HepG2 (cell line): ENCODE measurements around the gene MISP3. TPM values are rescaled to one million over a fixed set of nuclear protein-coding genes. Genes with fewer than 3 reads are reported as not detected.

ENCODE experiments used
- ATAC-seq: fragments of 200-7000 bp; cut with Tn5 transposase; 3 replicates; pipeline ENCODE4 v1.9.1; 2020; ENCODE audit warnings: mild to moderate bottlenecking, moderate library complexity
- BruUV-seq: library from RNA; stranded (reverse); fragments of 400-500 nt; replicated peaks from 2 replicates; lab custom pipeline; 2021; lab: Mats Ljungman, UMichigan
- CTCF ChIA-PET: fragments of 300-600 bp; formaldehyde crosslinking; extraction: SDS; loops from one replicate; lab custom pipeline; 2021; ENCODE audit warnings: low total read pairs, inconsistent platforms, low intra/inter-chr PET ratio; lab: Yijun Ruan, JAX
- POLR2A ChIA-PET: fragments of 350-600 bp; sonication (Branson Sonifier 250); formaldehyde crosslinking; loops from one replicate; lab custom pipeline; 2020; ENCODE audit warnings: antibody characterized with exemption, inconsistent platforms; lab: Yijun Ruan, JAX
- DNase-seq: peaks from one replicate; pipeline ENCODE4 v3.0.0-alpha.2; 2015; ENCODE audit warnings: low spot score
- FAIRE-seq: peaks from 3 replicates; lab custom pipeline; 2011; peaks lifted over from hg19 to GRCh38; lab: Jason Lieb, UNC
- H2AFZ ChIP-seq: one replicate; pipeline ENCODE4 v1.6.1; 2011; ENCODE audit warnings: low read length, inconsistent platforms
- H3K27ac ChIP-seq: fragments of 300-600 bp; 3 replicates; pipeline ENCODE4 v1.8.0; 2011; ENCODE audit warnings: mixed run types, mild to moderate bottlenecking, mixed read lengths, low read length, inconsistent platforms; ENCODE audit not compliant: insufficient read depth; ENCODE audit errors: extremely low read length
- H3K27me3 ChIP-seq, 2 experiments: fragments of 200-600 bp in 1 of 2; 2 replicates in 1 of 2; 3 replicates in 1 of 2; pipeline versions ENCODE4 v1.6.0 to v1.8.0; 2011; ENCODE audit warnings: low read length in 2 of 2, mild to moderate bottlenecking in 2 of 2, moderate library complexity in 2 of 2, inconsistent platforms in 1 of 2; ENCODE audit not compliant: insufficient read depth in 2 of 2, control insufficient read depth in 1 of 2
- H3K36me3 ChIP-seq, 2 experiments: fragments of 200-600 bp in 1 of 2; replicated peaks in 1 of 2; 2 replicates in 1 of 2; 3 replicates in 1 of 2; pipeline versions ENCODE4 v1.5.1 to v1.8.0; 2011; ENCODE audit warnings: low read length in 2 of 2, inconsistent platforms in 1 of 2; ENCODE audit not compliant: insufficient read depth in 2 of 2, control insufficient read depth in 1 of 2
- H3K4me1 ChIP-seq: 2 replicates; pipeline ENCODE4 v1.5.1; 2012; ENCODE audit warnings: low read length, inconsistent platforms; ENCODE audit not compliant: insufficient read depth
- H3K4me2 ChIP-seq: 2 replicates; pipeline ENCODE4 v1.6.0; 2011; ENCODE audit warnings: low read depth, low read length, inconsistent platforms
- H3K4me3 ChIP-seq, 3 experiments: fragments of 200-600 bp in 1 of 3; sonication (generic), shearing (Covaris generic) in 1 of 3; replicated peaks in 1 of 3; 2 replicates each; pipeline ENCODE4 v1.5.1; 2011 to 2016; ENCODE audit warnings: low read length in 3 of 3, inconsistent platforms in 2 of 3, low read depth in 2 of 3, mild to moderate bottlenecking in 2 of 3, control low read depth in 1 of 3, mixed read lengths in 1 of 3; ENCODE audit not compliant: insufficient read depth in 1 of 3
- H3K79me2 ChIP-seq: one replicate; pipeline ENCODE4 v1.6.1; 2011; ENCODE audit warnings: low read length, inconsistent platforms; ENCODE audit not compliant: insufficient read depth
- H3K9ac ChIP-seq: 2 replicates; pipeline ENCODE4 v1.6.0; 2011; ENCODE audit warnings: mild to moderate bottlenecking, low read depth, low read length, inconsistent platforms; ENCODE audit not compliant: insufficient read depth
- H3K9me3 ChIP-seq: 2 replicates; pipeline ENCODE4 v1.5.1; 2012; ENCODE audit warnings: mild to moderate bottlenecking, low read length
- H4K20me1 ChIP-seq: 2 replicates; pipeline ENCODE4 v1.6.0; 2011; ENCODE audit warnings: inconsistent platforms, mild to moderate bottlenecking, low read length, moderate library complexity; ENCODE audit not compliant: insufficient read depth
- ATF7 ChIP-seq, 2 experiments: fragments of 450-650 bp in 1 of 2; sonication (generic) in 1 of 2; formaldehyde crosslinking in 1 of 2; IDR thresholded peaks; 2 replicates each; pipeline versions ENCODE4 v1.4.0 to v1.6.1; 2016 to 2020; ENCODE audit warnings: antibody characterized with exemption in 1 of 2, mild to moderate bottlenecking in 1 of 2, missing genetic modification reagents in 1 of 2
- BHLHE40 ChIP-seq: IDR thresholded peaks from 2 replicates; pipeline ENCODE4 v1.6.1; 2011; ENCODE audit warnings: low read length, improper control_type of control experiment
- CAMTA2 ChIP-seq: sonication (generic); formaldehyde crosslinking; IDR thresholded peaks from 2 replicates; pipeline ENCODE4 v1.4.0; 2020; ENCODE audit warnings: mild to moderate bottlenecking, missing genetic modification reagents, borderline replicate concordance
- CBFB ChIP-seq: sonication (generic); formaldehyde crosslinking; IDR thresholded peaks from 2 replicates; pipeline ENCODE4 v1.4.0; 2020; ENCODE audit warnings: missing genetic modification reagents
- HNRNPUL1 ChIP-seq: fragments of 200-400 bp; formaldehyde crosslinking; IDR thresholded peaks from 2 replicates; pipeline ENCODE4 v1.6.1; 2017; ENCODE audit warnings: low read depth, mild to moderate bottlenecking, low read length, moderate library complexity
- ISL2 ChIP-seq: sonication (generic); formaldehyde crosslinking; IDR thresholded peaks from 2 replicates; pipeline ENCODE4 v1.5.0; 2020; ENCODE audit warnings: missing genetic modification reagents
- JARID2 ChIP-seq: sonication (generic); formaldehyde crosslinking; IDR thresholded peaks from 2 replicates; pipeline ENCODE4 v1.8.1; 2023; ENCODE audit warnings: missing genetic modification reagents, inconsistent platforms; ENCODE audit not compliant: insufficient replicate concordance
- MLLT10 ChIP-seq: sonication (generic); formaldehyde crosslinking; IDR thresholded peaks from 2 replicates; pipeline ENCODE4 v1.4.0; 2020; ENCODE audit warnings: missing genetic modification reagents
- MZF1 ChIP-seq: sonication (generic); formaldehyde crosslinking; IDR thresholded peaks from 2 replicates; pipeline ENCODE4 v1.8.1; 2023; ENCODE audit warnings: mild to moderate bottlenecking, missing genetic modification reagents, borderline replicate concordance
- SRY ChIP-seq: sonication (generic); formaldehyde crosslinking; IDR thresholded peaks from 2 replicates; pipeline ENCODE4 v1.8.0; 2022; ENCODE audit warnings: mild to moderate bottlenecking, missing genetic modification reagents
- ZFP36L1 ChIP-seq: sonication (generic); formaldehyde crosslinking; IDR thresholded peaks from 2 replicates; pipeline ENCODE4 v1.8.0; 2022; ENCODE audit warnings: mild to moderate bottlenecking, missing genetic modification reagents, moderate library complexity
- ZFX ChIP-seq: sonication (generic); formaldehyde crosslinking; IDR thresholded peaks from 2 replicates; pipeline ENCODE4 v1.4.0; 2020; ENCODE audit warnings: mild to moderate bottlenecking, low read depth, missing genetic modification reagents, moderate library complexity
- ZMAT3 ChIP-seq: sonication (generic); formaldehyde crosslinking; conservative IDR thresholded peaks from 2 replicates; pipeline ENCODE4 v1.7.0; 2021; ENCODE audit warnings: missing genetic modification reagents
- ZNF326 ChIP-seq: sonication (generic); formaldehyde crosslinking; IDR thresholded peaks from 2 replicates; pipeline ENCODE4 v1.4.0; 2020; ENCODE audit warnings: missing genetic modification reagents, borderline replicate concordance
- ZNF773 ChIP-seq: sonication (generic); formaldehyde crosslinking; IDR thresholded peaks from 2 replicates; pipeline ENCODE4 v1.4.0; 2020; ENCODE audit warnings: missing genetic modification reagents, borderline replicate concordance
- WGBS: methylation state at CpG from one replicate; pipeline ENCODE4 v1.1.6; 2017; ENCODE audit warnings: low lambda C conversion rate; 5-methylcytosine and 5-hydroxymethylcytosine counted together
- in situ Hi-C: cut with HindIII; loops from 2 replicates; pipeline ENCODE4 v1.10.0; 2017; ENCODE audit warnings: low pct_unique_long_range_greater_than_20kb; ENCODE audit not compliant: extremely low pct_ligation_motif_present
- intact Hi-C: fragments of 100-400 bp; cut with micrococcal nuclease; formaldehyde crosslinking; loops from one replicate; pipeline ENCODE4 v1.10.0; 2022; ENCODE audit not compliant: unreplicated experiment
- polyA plus RNA-seq, 8 experiments: library from polyadenylated mRNA; depleted of rRNA in 3 of 8; stranded (reverse) in 7 of 8; unstranded in 1 of 8; fragments of >200 nt; fragmentation: Illumina TruSeq in 4 of 8; extraction: Trizol in 4 of 8; gene quantifications; 2 replicates each; pipeline versions ENCODE4 v1.2.1 to v1.2.3, GENCODE V29; 2011 to 2016; ENCODE audit warnings: low read depth in 4 of 8, missing spikeins in 1 of 8, mixed read lengths in 1 of 8; ENCODE audit not compliant: insufficient read depth in 1 of 8
- total RNA-seq, 5 experiments: library from RNA; depleted of rRNA; stranded (reverse); fragments of >200 nt; fragmentation: Illumina TruSeq; extraction: Trizol; gene quantifications; 2 replicates each; pipeline ENCODE4 v1.2.3, GENCODE V29; 2016; ENCODE audit warnings: low read depth in 1 of 5
- TF ChIP-seq, protein P1 (sequence below): sonication (generic); formaldehyde crosslinking; IDR thresholded peaks from 2 replicates; pipeline ENCODE4 v1.4.0; 2020; ENCODE audit warnings: missing genetic modification reagents
- TF ChIP-seq, protein P2 (sequence below): sonication (generic); formaldehyde crosslinking; IDR thresholded peaks from 2 replicates; pipeline ENCODE4 v1.4.0; 2020; ENCODE audit warnings: low read depth, mild to moderate bottlenecking, missing genetic modification reagents

Gene MISP3
- total and polyA plus RNA-seq, 2 of the 13 experiments (the other 11 are each of a cell fraction or from before 2014, with no cell fraction given): 2.5 to 5.4 TPM

DNA sequence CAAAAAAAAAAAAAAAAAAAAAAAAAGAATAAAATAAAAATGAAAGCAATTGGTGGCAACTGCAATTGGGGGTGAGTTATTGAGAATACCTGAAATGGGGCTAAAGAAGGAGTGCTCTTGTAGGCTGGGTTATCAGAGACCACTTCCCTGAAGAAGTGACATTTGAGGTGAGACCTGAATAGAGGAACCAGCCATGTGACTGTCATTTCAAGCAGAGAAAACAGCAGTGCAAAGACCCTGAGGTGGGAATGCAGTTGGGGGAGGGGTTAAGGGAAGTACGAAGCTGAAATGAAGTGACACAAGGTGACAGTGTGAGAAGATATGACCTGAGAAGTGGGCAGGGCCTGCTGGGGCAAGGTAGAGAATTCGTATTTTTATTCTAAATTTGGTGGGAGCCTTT, 6.5 kb upstream of the MISP3 start:
- WGBS: 9% methylated on average over 2 of the region's 2 CpGs
- Histone ChIP-seq H3K4me3 (no peak overlapping the region), H3K9ac (no peak overlapping the region), H3K36me3 (no peaks in the 10 kb centered on the region), H3K27me3 (no peaks in the 10 kb centered on the region; a peak in 1 of 5 replicates), H3K27ac (no peak overlapping the region), H3K9me3 (no peaks in the 10 kb centered on the region), H3K79me2 (no peaks in the 10 kb centered on the region), H3K4me1 (peaks cover 20% of the 10 kb centered on the region), H2AFZ (no peak overlapping the region), H4K20me1 (no peaks in the 10 kb centered on the region), H3K4me2 (no peak overlapping the region)
- POLR2A ChIA-PET: no interaction called here
- ATAC-seq (no peak), DNase-seq (no peak), FAIRE-seq (no peak)
- CTCF ChIA-PET: no interaction called here
- in situ Hi-C loops (loop anchor here (25.0 kb wide), 1 partner anchor 304 kb away; the partner anchor contains the start of genes C19orf53 and MRI1), intact Hi-C loops (no loop called here)
- TF ChIP-seq, protein P1, sequence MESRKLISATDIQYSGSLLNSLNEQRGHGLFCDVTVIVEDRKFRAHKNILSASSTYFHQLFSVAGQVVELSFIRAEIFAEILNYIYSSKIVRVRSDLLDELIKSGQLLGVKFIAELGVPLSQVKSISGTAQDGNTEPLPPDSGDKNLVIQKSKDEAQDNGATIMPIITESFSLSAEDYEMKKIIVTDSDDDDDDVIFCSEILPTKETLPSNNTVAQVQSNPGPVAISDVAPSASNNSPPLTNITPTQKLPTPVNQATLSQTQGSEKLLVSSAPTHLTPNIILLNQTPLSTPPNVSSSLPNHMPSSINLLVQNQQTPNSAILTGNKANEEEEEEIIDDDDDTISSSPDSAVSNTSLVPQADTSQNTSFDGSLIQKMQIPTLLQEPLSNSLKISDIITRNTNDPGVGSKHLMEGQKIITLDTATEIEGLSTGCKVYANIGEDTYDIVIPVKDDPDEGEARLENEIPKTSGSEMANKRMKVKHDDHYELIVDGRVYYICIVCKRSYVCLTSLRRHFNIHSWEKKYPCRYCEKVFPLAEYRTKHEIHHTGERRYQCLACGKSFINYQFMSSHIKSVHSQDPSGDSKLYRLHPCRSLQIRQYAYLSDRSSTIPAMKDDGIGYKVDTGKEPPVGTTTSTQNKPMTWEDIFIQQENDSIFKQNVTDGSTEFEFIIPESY (CRISPR knock-in tag): no peak
- TF ChIP-seq MZF1 (CRISPR knock-in tag): no peak
- no peak for TF ChIP-seq MLLT10 (CRISPR knock-in tag)
- TF ChIP-seq ZNF326 (CRISPR knock-in tag): no peak
- no peak for TF ChIP-seq CBFB
- TF ChIP-seq JARID2: no peak
- no peak for TF ChIP-seq ZFP36L1 (CRISPR knock-in tag)
- no peak for TF ChIP-seq ATF7 (IDR thresholded peaks at IDR 0.05)
- no peak for TF ChIP-seq ATF7 (CRISPR knock-in tag; IDR thresholded peaks at IDR 0.05)
- TF ChIP-seq HNRNPUL1: no peak
- no peak for TF ChIP-seq ZNF773 (CRISPR knock-in tag)
- no peak for TF ChIP-seq SRY
- TF ChIP-seq, protein P2, sequence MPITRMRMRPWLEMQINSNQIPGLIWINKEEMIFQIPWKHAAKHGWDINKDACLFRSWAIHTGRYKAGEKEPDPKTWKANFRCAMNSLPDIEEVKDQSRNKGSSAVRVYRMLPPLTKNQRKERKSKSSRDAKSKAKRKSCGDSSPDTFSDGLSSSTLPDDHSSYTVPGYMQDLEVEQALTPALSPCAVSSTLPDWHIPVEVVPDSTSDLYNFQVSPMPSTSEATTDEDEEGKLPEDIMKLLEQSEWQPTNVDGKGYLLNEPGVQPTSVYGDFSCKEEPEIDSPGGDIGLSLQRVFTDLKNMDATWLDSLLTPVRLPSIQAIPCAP (CRISPR knock-in tag): no peak
- TF ChIP-seq BHLHE40: no peak
- TF ChIP-seq ZMAT3: no peak
- TF ChIP-seq ZFX (CRISPR knock-in tag): no peak
- no peak for TF ChIP-seq ISL2 (CRISPR knock-in tag)
- no peak for TF ChIP-seq CAMTA2
- no TSS peak for BruUV-seq
